Neuronal stem cell (in vitro differentiated cells): Measurements from ENCODE around the gene ESX1.
"Not testable (repeated sequence)": the region's sequence is repeated elsewhere in the genome, so short reads cannot be mapped to it uniquely, and the experiment has no call there.

ENCODE experiments used
- DNase-seq: peaks from one replicate; pipeline ENCODE4 v3.0.0-alpha.2; 2013; ENCODE audit warnings: low spot score
- H2AFZ ChIP-seq: one replicate; pipeline ENCODE4 v1.6.1; 2013; ENCODE audit warnings: mild to moderate bottlenecking, low read length, inconsistent platforms
- H2AK5ac ChIP-seq: 2 replicates; pipeline ENCODE4 v1.6.1; 2013; ENCODE audit warnings: low read depth, mild to moderate bottlenecking, inconsistent platforms, low read length, moderate library complexity, mixed read lengths
- H2BK120ac ChIP-seq: 2 replicates; pipeline ENCODE4 v1.6.1; 2013; ENCODE audit warnings: low read depth, mild to moderate bottlenecking, inconsistent platforms, low read length, moderate library complexity, mixed read lengths
- H2BK12ac ChIP-seq: one replicate; pipeline ENCODE4 v1.6.1; 2013; ENCODE audit warnings: low read length, inconsistent platforms
- H2BK15ac ChIP-seq: 2 replicates; pipeline ENCODE4 v1.6.1; 2013; ENCODE audit warnings: mild to moderate bottlenecking, low read length, inconsistent platforms, mixed read lengths
- H2BK5ac ChIP-seq: one replicate; pipeline ENCODE4 v1.6.1; 2013; ENCODE audit warnings: inconsistent platforms, mild to moderate bottlenecking, low read length, moderate library complexity
- H3K14ac ChIP-seq: one replicate; pipeline ENCODE4 v1.6.1; 2013; ENCODE audit warnings: low read length, inconsistent platforms
- H3K18ac ChIP-seq: 2 replicates; pipeline ENCODE4 v1.6.1; 2013; ENCODE audit warnings: low read length, inconsistent platforms
- H3K23ac ChIP-seq: 2 replicates; pipeline ENCODE4 v1.6.1; 2013; ENCODE audit warnings: low read depth, mild to moderate bottlenecking, mixed read lengths, low read length, inconsistent platforms; ENCODE audit not compliant: poor library complexity
- H3K27ac ChIP-seq: replicated peaks from 3 replicates; pipeline ENCODE4 v1.5.1; 2013; ENCODE audit warnings: low read length, inconsistent platforms
- H3K27me3 ChIP-seq, 3 experiments: 2 replicates each; pipeline ENCODE4 v1.6.1; 2013; ENCODE audit warnings: low read length in 3 of 3, mild to moderate bottlenecking in 2 of 3, inconsistent platforms in 1 of 3, low read depth in 1 of 3, mixed read lengths in 1 of 3, moderate library complexity in 1 of 3; ENCODE audit not compliant: control insufficient read depth in 3 of 3, insufficient read depth in 3 of 3
- H3K36me3 ChIP-seq, 2 donors: replicated peaks in 1 of 2; 2 replicates each; pipeline ENCODE4 v1.6.1; 2013; ENCODE audit warnings: low read length in 2 of 2; ENCODE audit not compliant: control insufficient read depth in 2 of 2, insufficient read depth in 2 of 2
- H3K4ac ChIP-seq: 2 replicates; pipeline ENCODE4 v1.6.1; 2013; ENCODE audit warnings: inconsistent platforms, mild to moderate bottlenecking, low read length, moderate library complexity
- H3K4me1 ChIP-seq, 2 donors: 1 replicate in 1 of 2; 2 replicates in 1 of 2; pipeline ENCODE4 v1.6.1; 2013; ENCODE audit warnings: low read length in 2 of 2, low read depth in 1 of 2; ENCODE audit not compliant: control insufficient read depth in 2 of 2, insufficient read depth in 1 of 2
- H3K4me2 ChIP-seq: one replicate; pipeline ENCODE4 v1.6.1; 2013; ENCODE audit warnings: mild to moderate bottlenecking, low read length, inconsistent platforms; ENCODE audit not compliant: insufficient read depth, poor library complexity, severe bottlenecking
- H3K4me3 ChIP-seq, 2 donors: 2 replicates each; pipeline ENCODE4 v1.5.1; 2013; ENCODE audit warnings: low read length in 2 of 2, mild to moderate bottlenecking in 2 of 2, inconsistent platforms in 1 of 2, moderate library complexity in 1 of 2
- H3K79me1 ChIP-seq: one replicate; pipeline ENCODE4 v1.6.1; 2013; ENCODE audit warnings: low read depth, mild to moderate bottlenecking, inconsistent platforms, low read length, moderate library complexity
- H3K9ac ChIP-seq: one replicate; pipeline ENCODE4 v1.6.1; 2013; ENCODE audit warnings: mild to moderate bottlenecking, low read depth, low read length, inconsistent platforms; ENCODE audit not compliant: poor library complexity
- H3K9me3 ChIP-seq, 2 donors: replicated peaks in 1 of 2; 2 replicates each; pipeline versions ENCODE3 to v1.6.1; 2013; ENCODE audit warnings: low read length in 2 of 2, mild to moderate bottlenecking in 2 of 2, inconsistent platforms in 1 of 2, low read depth in 1 of 2, mixed read lengths in 1 of 2, moderate library complexity in 1 of 2; ENCODE audit not compliant: control insufficient read depth in 2 of 2, insufficient read depth in 1 of 2
- H4K8ac ChIP-seq: one replicate; pipeline ENCODE4 v1.6.1; 2013; ENCODE audit warnings: low read depth, mild to moderate bottlenecking, inconsistent platforms, low read length, moderate library complexity
- H4K91ac ChIP-seq: one replicate; pipeline ENCODE4 v1.6.1; 2013; ENCODE audit warnings: low read length, low read depth, mild to moderate bottlenecking, inconsistent platforms; ENCODE audit not compliant: poor library complexity
- WGBS, 2 donors: extraction: QIAGEN DNeasy Blood & Tissue Kit; methylation state at CpG; one replicate each; pipeline ENCODE4 v1.1.7; 2013; ENCODE audit warnings: missing lambda C conversion rate in 2 of 2, mixed read lengths in 1 of 2; ENCODE audit not compliant: insufficient read length in 2 of 2, insufficient replicate concordance in 1 of 2; ENCODE audit errors: extremely low coverage in 2 of 2; 5-methylcytosine and 5-hydroxymethylcytosine counted together

ESX1 gene

DNA sequence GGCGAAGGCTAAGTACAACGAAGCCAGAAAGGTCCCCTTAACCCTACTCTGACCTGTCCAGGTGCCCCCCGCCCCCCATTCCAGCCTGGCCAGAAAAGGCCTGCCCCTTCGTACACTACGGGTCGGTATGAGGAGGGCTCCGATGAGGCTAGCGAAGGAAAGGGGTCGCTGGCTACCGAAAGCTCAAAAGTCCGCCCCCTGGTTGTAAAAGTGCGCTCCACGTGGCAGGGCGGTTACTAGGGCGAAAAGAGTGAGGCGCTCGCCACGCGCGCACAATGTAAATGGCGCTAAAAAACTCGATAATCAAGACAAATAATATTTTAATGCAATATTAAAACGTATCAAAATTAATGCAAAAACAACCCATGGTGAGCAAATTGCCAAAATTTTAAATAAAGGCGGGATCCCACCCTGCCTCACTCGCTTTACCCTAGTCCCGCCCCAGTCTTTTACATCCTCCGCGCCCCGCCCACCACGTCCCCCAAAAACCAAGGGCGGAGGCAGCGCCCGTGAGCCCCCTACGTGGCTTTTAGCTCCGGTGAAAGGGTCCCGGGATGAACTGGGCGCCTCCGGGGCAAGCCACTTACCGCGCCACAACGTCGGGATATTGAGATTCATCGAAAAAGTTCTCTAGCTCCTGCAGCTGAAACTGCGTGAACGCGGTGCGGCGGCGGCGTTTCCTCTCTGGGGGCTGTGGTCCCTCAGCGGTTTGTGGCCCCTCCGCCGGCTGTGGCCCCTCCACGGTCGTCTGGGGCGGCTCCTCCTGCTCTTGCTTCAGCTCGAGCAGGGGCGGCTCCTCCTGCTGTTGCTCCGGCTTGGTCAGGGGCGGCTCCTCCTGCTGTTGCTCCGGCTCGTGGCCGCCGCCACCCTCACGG lies 929 bp downstream of the ESX1 start:
- DNase-seq: no peak
- no peaks in the 10 kb centered on the region for H3K4me1 ChIP-seq
- H3K79me1 ChIP-seq: no peaks in the 10 kb centered on the region
- H3K36me3 ChIP-seq: no peaks in the 10 kb centered on the region
- no peaks in the 10 kb centered on the region for H3K9me3 ChIP-seq
- H3K14ac ChIP-seq: no peak overlapping the region
- H3K27me3 ChIP-seq: peaks cover 0 to 74% (median 44%) of the 10 kb centered on the region in 3 experiments
- H3K4me3 ChIP-seq: peak overlapping the region in 1 of 2 donors; percentile 60
- H3K18ac ChIP-seq: no peak overlapping the region
- peak overlapping the region; percentile 45 for H3K4me2 ChIP-seq
- no peak overlapping the region for H3K27ac ChIP-seq
- H4K91ac ChIP-seq: no peak overlapping the region
- peak overlapping the region; percentile 31 for H3K23ac ChIP-seq
- H2BK120ac ChIP-seq: no peak overlapping the region
- no peak overlapping the region for H3K4ac ChIP-seq
- no peak overlapping the region for H2BK5ac ChIP-seq
- WGBS, 2 donors: no CpG with 5 or more reads among the region's 65 CpGs
- H3K9ac ChIP-seq: no peak overlapping the region
- no peak overlapping the region for H2AK5ac ChIP-seq
- H2BK15ac ChIP-seq: no peak overlapping the region
- no peak overlapping the region for H4K8ac ChIP-seq
- H2AFZ ChIP-seq: peak overlapping the region; percentile 74
- no peak overlapping the region for H2BK12ac ChIP-seq

DNA sequence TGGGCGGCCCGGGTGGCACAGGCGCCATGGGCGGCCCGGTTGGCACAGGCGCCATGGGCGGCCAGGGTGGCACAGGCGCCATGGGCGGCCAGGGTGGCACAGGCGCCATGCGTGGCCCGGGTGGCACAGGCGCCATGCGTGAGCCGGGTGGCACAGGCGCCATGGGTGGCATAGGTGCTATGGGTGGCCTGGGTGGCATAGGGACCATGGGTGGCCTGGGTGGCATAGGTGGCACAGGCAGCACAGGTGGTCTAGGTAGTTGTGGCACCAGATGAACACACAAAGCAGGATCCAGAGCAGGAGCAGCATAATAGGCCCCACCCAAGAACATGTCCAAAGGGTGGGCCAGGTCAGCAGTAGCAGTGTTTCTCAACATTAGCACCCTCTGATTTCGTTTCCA lies 4.3 kb downstream of the ESX1 start:
- no peaks in the 10 kb centered on the region for H3K9me3 ChIP-seq
- H3K23ac ChIP-seq: no peak overlapping the region
- no peak overlapping the region for H2AFZ ChIP-seq
- no peak overlapping the region for H3K27ac ChIP-seq
- no peak overlapping the region for H2BK12ac ChIP-seq
- H3K14ac ChIP-seq: no peak overlapping the region
- H2BK120ac ChIP-seq: no peak overlapping the region
- WGBS, 2 donors: no CpG with 5 or more reads among the region's 17 CpGs
- no peak overlapping the region for H3K9ac ChIP-seq
- no peak overlapping the region for H3K18ac ChIP-seq
- no peak overlapping the region for H3K4ac ChIP-seq
- no peak overlapping the region for H2BK5ac ChIP-seq
- no peak overlapping the region for H4K91ac ChIP-seq
- H3K36me3 ChIP-seq: no peaks in the 10 kb centered on the region
- DNase-seq: no peak
- no peaks in the 10 kb centered on the region for H3K4me1 ChIP-seq
- no peak overlapping the region for H4K8ac ChIP-seq
- no peak overlapping the region for H2AK5ac ChIP-seq
- no peak overlapping the region for H3K4me2 ChIP-seq
- no peak overlapping the region for H3K4me3 ChIP-seq
- H3K79me1 ChIP-seq: no peaks in the 10 kb centered on the region
- no peak overlapping the region for H2BK15ac ChIP-seq
- peaks cover 0 to 60% (median 24%) of the 10 kb centered on the region in 3 experiments for H3K27me3 ChIP-seq

GRCh38 chrX:104230060-104230459 lies 24.7 kb downstream of the ESX1 start:
- not testable (repeated sequence) for H3K27me3 ChIP-seq, H2BK12ac ChIP-seq

GRCh38 chrX:104211187-104211586 lies 43.5 kb downstream of the ESX1 start:
- H3K4ac ChIP-seq: no peak overlapping the region
- no peak overlapping the region for H3K23ac ChIP-seq
- no peaks in the 10 kb centered on the region for H3K36me3 ChIP-seq
- peaks cover 0 to 4% (median 0%) of the 10 kb centered on the region in 3 experiments for H3K27me3 ChIP-seq
- H2BK15ac ChIP-seq: no peak overlapping the region
- H3K18ac ChIP-seq: no peak overlapping the region
- no peak overlapping the region for H2BK12ac ChIP-seq
- no peak overlapping the region for H2BK120ac ChIP-seq
- DNase-seq: no peak
- H2AFZ ChIP-seq: no peak overlapping the region
- no peak overlapping the region for H3K14ac ChIP-seq
- no peak overlapping the region for H3K4me3 ChIP-seq
- WGBS, 2 donors: no CpG with 5 or more reads among the region's 5 CpGs
- H3K9me3 ChIP-seq: no peaks in the 10 kb centered on the region
- no peak overlapping the region for H4K91ac ChIP-seq
- no peak overlapping the region for H2AK5ac ChIP-seq
- no peaks in the 10 kb centered on the region for H3K4me1 ChIP-seq
- H2BK5ac ChIP-seq: no peak overlapping the region
- no peak overlapping the region for H3K27ac ChIP-seq
- H3K9ac ChIP-seq: no peak overlapping the region
- H3K79me1 ChIP-seq: peaks cover 1% of the 10 kb centered on the region
- no peak overlapping the region for H3K4me2 ChIP-seq
- no peak overlapping the region for H4K8ac ChIP-seq

More at GRCh38 chrX:104230060-104230459, 24.7 kb downstream of the ESX1 start:
- not testable (repeated sequence) for H3K36me3 ChIP-seq, H3K4me1 ChIP-seq, H3K4me2 ChIP-seq, H3K79me1 ChIP-seq, H3K4ac ChIP-seq, H3K4me3 ChIP-seq, H2BK120ac ChIP-seq, H2BK15ac ChIP-seq, H2BK5ac ChIP-seq, H3K23ac ChIP-seq, DNase-seq, H3K14ac ChIP-seq, H2AFZ ChIP-seq, H3K9me3 ChIP-seq, H4K91ac ChIP-seq, H3K9ac ChIP-seq, H4K8ac ChIP-seq, H3K27ac ChIP-seq, H2AK5ac ChIP-seq, H3K18ac ChIP-seq
- no CpG with 5 or more reads among the region's 10 CpGs for WGBS, 2 donors
